Measurements from ENCODE around the gene ADARB1. TPM values are rescaled to one million over a fixed set of nuclear protein-coding genes. Genes with fewer than 3 reads are reported as not detected.

ADARB1 gene
- total RNA-seq, 1 experiment from 2014 or later: 15.8 TPM

DNA sequence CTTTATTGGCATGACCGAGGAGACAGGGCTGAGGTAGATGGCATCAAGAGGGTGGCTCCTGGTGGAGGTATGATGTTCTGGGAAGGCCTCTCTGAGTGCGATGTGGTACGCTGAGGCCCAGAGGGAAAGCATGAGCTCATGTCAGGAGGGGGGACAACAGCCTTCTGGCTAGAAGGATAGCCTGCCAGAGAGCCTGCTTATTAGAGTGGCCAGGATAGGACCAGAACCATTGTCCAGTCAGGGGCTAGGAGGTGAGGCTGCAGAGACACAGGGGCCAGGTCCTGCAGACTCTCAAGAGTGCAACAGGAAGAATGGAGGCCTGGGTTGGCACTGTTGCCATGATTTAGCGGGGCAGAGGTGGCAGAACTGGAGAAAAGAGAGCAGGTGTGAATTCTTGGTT lies 7.3 kb downstream of the ADARB1 start:
- no peak overlapping the region for H2AK5ac ChIP-seq (ENCODE audit: insufficient read length, low read length)
- no peak overlapping the region for H4K8ac ChIP-seq (replicated peaks; ENCODE audit: insufficient read length, low read depth, low read length)
- H3K23me2 ChIP-seq (ENCODE audit: insufficient read length, low read depth, low read length, poor library complexity, severe bottlenecking): no peaks in the 10 kb centered on the region
- no peak for DNase-seq
- H3K4me1 ChIP-seq (ENCODE audit: insufficient read depth, low read length): no peaks in the 10 kb centered on the region
- no peak overlapping the region for H3K14ac ChIP-seq (ENCODE audit: insufficient read depth, low read length)
- TF ChIP-seq, protein P1, sequence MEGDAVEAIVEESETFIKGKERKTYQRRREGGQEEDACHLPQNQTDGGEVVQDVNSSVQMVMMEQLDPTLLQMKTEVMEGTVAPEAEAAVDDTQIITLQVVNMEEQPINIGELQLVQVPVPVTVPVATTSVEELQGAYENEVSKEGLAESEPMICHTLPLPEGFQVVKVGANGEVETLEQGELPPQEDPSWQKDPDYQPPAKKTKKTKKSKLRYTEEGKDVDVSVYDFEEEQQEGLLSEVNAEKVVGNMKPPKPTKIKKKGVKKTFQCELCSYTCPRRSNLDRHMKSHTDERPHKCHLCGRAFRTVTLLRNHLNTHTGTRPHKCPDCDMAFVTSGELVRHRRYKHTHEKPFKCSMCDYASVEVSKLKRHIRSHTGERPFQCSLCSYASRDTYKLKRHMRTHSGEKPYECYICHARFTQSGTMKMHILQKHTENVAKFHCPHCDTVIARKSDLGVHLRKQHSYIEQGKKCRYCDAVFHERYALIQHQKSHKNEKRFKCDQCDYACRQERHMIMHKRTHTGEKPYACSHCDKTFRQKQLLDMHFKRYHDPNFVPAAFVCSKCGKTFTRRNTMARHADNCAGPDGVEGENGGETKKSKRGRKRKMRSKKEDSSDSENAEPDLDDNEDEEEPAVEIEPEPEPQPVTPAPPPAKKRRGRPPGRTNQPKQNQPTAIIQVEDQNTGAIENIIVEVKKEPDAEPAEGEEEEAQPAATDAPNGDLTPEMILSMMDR (conservative IDR thresholded peaks at IDR 0.05): no peak
- H2AFZ ChIP-seq (ENCODE audit: low read length): no peak overlapping the region
- H3K9me3 Mint-ChIP-seq: no peaks in the 10 kb centered on the region
- H3K79me2 ChIP-seq (ENCODE audit: insufficient read depth, low read length): no peaks in the 10 kb centered on the region
- no peak overlapping the region for H4K5ac ChIP-seq (ENCODE audit: insufficient read length, low read depth, low read length)
- H3K18ac ChIP-seq (ENCODE audit: insufficient read length, low read depth, low read length): no peak overlapping the region
- H3K36me3 Mint-ChIP-seq (ENCODE audit: insufficient read depth in 1 of 3, low read depth in 3 of 3): peaks cover 0 to 5% (median 0%) of the 10 kb centered on the region in 3 experiments; a peak in 1 of 7 replicates
- H3K27me3 ChIP-seq (ENCODE audit: insufficient read depth, low read length): no peaks in the 10 kb centered on the region; the same call in 1 of the 2 replicates
- no peak overlapping the region for H3T11ph ChIP-seq (ENCODE audit: low read length)
- H3K9me3 ChIP-seq (ENCODE audit: control insufficient read depth, low read depth, low read length): no peaks in the 10 kb centered on the region
- H2BK12ac ChIP-seq (ENCODE audit: insufficient read length, low read depth, low read length): no peak overlapping the region
- no peak overlapping the region for H3K27ac ChIP-seq (ENCODE audit: insufficient read length, low read depth, low read length)
- peaks cover 12 to 15% of the 10 kb centered on the region in 2 experiments; a peak in 3 of 4 replicates for H3K4me1 Mint-ChIP-seq
- H3K4me2 ChIP-seq (ENCODE audit: insufficient read depth, insufficient read length, low read length): no peak overlapping the region
- WGBS (ENCODE audit: extremely low coverage, insufficient read length, low lambda C conversion rate): no CpG with 5 or more reads among the region's 4 CpGs
- no peak overlapping the region for H2BK15ac ChIP-seq (ENCODE audit: low read depth, low read length)
- H3K4ac ChIP-seq (ENCODE audit: low read depth, low read length): no peak overlapping the region
- H3K9ac ChIP-seq (ENCODE audit: extremely low read depth, insufficient read length, low read length): no peak overlapping the region
- H2BK20ac ChIP-seq (ENCODE audit: low read depth, low read length, poor library complexity, severe bottlenecking): no peak overlapping the region
- H3K79me1 ChIP-seq (ENCODE audit: insufficient read depth, low read depth, low read length, poor library complexity, severe bottlenecking): no peaks in the 10 kb centered on the region
- H2BK120ac ChIP-seq (ENCODE audit: low read depth, low read length, poor library complexity, severe bottlenecking): no peak overlapping the region
- no peak overlapping the region for H4K91ac ChIP-seq (ENCODE audit: insufficient read length, low read depth, low read length)
- no peak overlapping the region for H3K23ac ChIP-seq (ENCODE audit: insufficient read length, low read depth, low read length)
- H4K20me1 ChIP-seq (ENCODE audit: control insufficient read depth, insufficient read depth, insufficient read length): no peaks in the 10 kb centered on the region
- no peak overlapping the region for H3K56ac ChIP-seq (ENCODE audit: insufficient read length, low read depth, low read length)
- H2BK5ac ChIP-seq (ENCODE audit: insufficient read length, low read length): no peak overlapping the region
- H3K4me3 Mint-ChIP-seq: no peak overlapping the region
- H3K27me3 Mint-ChIP-seq (ENCODE audit: low read depth): peaks cover 10% of the 10 kb centered on the region
- peak overlapping the region in 1 of 3 experiments; percentile 58; a peak in 2 of 7 replicates for H3K27ac Mint-ChIP-seq
